Nucleus accumbens (tissue), 56 donors: ENCODE data around the gene DIO1.
A peak's percentile ranks its signal among the peaks of the same experiment; 100 is the strongest.
"Not testable (repeated sequence)": the region's sequence is repeated elsewhere in the genome, so short reads cannot be mapped to it uniquely, and the experiment has no call there.

Experiments used
- DNase-seq, 56 donors: peaks; one replicate each; lab custom pipeline; 2025; lab: John Stamatoyannopoulos, UW

The DIO1 gene

DNA sequence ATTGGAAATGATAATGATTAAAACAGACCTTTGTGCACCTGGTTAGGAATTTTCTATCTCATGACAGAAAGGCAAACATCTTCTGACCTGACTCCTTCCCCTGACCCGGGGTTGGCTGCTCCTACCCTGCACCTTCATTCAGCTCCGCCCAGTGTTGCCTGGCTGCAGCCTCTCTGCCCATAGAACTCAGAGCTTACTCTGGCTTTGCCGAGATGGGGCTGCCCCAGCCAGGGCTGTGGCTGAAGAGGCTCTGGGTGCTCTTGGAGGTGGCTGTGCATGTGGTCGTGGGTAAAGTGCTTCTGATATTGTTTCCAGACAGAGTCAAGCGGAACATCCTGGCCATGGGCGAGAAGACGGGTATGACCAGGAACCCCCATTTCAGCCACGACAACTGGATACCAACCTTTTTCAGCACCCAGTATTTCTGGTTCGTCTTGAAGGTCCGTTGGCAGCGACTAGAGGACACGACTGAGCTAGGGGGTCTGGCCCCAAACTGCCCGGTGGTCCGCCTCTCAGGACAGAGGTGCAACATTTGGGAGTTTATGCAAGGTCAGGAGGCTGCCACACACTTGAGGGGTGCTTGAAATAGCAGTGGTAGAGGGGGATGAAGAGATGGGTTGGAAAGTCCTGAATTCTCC lies at the start of gene DIO1:
DIO1 (plus strand) TSS at position 189 of the 638 bp plus-strand sequence; CDS start at position 213, 24 bp downstream.
- no peak for DNase-seq

DNA sequence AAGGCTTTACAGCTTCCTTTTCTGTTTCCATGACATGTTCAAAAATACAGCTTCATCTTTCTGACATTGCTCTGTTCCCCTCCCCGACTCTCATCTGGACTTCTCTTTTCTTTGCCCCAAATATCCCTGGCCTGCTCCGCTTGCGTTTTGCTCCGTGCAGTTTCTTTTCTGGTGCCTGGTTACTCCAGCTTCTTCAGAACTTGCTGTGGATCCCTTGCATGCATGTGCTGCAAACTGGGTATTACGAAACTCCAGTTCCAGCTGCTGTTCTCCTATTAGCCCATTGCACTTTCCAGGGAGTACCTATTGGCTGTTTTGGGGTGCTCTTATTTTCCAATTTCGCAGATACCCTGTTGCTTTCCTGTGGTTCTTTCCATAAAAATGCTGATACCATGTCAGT lies 46.0 kb upstream of the DIO1 start:
- DNase-seq = no peak

GRCh38 chr1:53850082-53850673 lies 43.8 kb upstream of the DIO1 start:
- no peak for DNase-seq

DNA sequence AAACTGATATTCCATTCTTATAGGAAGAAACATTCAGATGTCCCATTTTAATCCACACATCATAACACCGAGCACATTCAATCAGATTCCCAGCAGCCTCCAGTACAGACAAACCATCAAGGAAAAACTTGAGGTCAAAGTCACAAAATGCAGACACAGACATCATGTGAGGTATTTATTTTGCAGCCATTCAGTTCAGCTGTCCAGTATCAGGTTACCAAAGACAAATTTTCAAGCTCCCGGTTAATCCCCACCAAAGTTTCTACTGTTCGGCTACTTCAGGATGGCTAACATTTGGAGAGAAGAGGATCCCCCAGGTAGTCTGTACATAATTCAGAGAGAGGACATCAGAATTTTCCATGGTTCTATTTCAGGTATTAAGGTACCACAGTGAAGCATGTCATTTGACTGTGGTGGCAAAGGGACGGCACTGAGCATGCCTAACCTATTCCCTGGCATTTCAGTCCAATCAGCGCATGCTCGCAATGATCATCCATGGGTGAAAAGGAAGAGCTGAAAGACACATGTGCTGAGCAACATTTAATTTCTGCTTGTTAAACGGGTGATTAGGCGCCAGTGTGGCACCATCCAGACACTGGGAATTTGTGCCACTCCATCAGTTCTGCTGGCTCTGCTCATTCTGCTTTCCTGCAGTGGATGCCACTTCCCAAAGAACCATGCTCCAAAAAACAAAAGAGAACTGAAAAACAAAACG lies 42.3 kb upstream of the DIO1 start:
- no peak for DNase-seq

DNA sequence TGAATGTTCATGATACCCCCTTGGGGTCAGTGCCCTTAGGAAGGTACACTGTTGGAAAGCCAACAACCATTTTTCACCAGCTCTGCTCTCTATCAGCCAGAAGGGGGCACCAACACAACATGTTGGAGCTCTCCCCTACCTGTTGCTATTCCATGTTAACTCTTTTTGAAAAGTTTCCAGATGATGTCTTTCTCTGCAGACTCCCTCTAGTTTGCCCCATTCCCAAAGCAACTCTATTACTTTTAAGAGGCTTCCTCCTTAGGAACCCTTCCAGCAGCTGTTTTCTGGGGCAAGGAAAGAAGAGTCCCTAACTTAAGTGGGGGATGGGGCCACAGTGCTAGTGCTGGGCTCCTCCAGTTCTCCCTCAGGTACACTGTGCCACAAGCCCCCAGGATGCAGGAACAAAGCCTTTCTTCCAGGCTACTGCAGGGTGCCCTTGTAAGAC lies 33.0 kb upstream of the DIO1 start:
- DNase-seq = peak in 23 of 56 donors; percentile 0 to 40 (median 7)

DNA sequence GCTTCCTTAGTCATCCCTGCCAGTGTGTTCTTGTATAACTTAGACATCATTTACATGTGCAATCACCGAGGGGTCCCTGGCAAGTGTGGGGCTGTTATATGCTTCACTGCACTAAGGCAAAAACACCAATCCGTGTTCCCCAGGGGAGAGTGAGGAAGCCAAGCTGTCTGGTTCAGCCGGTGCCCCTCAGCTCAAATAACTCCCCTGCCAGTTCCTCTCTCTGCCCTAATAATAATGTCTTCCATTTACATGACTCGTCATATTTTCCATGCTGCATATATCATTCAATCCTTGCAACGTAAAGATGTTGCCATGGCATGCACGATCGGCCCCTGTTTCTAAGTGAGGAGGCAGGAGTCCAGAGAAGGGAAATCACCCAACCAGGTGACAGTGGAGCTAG lies 31.5 kb upstream of the DIO1 start:
- no peak for DNase-seq

DNA sequence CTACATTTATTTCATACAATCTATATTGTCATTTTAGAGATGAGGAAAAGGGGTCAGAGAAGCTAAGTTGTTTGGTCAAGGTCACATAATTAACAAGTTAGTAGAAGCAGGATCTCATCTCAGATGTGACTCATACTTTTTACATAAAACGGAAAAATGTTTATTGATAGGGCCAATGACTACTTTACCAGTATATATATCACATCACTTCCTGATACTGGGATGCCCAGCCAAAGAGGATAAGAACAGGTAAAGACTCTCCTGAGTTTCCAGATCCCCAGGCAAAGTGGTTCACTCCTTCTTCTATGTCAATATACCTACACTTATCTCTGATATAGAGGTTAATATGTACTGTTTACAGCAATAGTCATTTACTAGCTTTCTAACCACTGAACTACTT lies 25.4 kb upstream of the DIO1 start:
- no peak for DNase-seq

- peak in 8 of 56 donors; percentile 2 to 40 (median 8) for DNase-seq
Observed at GRCh38 chr1:53869454-53870117, 24.4 kb upstream of the DIO1 start.

GRCh38 chr1:53871221-53871620 lies 22.8 kb upstream of the DIO1 start:
- peak in 1 of 56 donors; percentile 8 for DNase-seq

- DNase-seq = no peak
Observed at GRCh38 chr1:53871773-53872484, 22.1 kb upstream of the DIO1 start.

DNA sequence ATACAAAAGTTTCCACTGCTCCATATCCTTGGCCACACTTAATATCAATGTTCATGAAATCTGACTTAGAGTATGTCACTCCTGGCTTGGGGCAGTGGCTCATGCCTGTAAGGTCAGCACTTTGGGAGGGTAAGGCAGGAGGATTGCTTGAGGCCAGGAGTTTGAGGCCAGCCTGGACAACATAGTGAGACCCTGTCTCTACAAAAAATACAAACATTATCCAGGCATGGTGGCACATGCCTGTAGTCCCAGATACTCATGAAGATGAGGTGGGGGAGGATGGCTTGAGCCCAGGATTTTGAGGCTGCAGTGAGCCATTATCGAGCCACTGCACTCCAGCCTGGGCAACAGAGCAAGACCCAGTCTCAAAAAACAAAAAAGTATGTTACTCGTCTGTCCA lies 18.8 kb upstream of the DIO1 start:
- not testable (repeated sequence) for DNase-seq

- DNase-seq = no peak
Observed at GRCh38 chr1:53878492-53879105, 15.4 kb upstream of the DIO1 start.

DNA sequence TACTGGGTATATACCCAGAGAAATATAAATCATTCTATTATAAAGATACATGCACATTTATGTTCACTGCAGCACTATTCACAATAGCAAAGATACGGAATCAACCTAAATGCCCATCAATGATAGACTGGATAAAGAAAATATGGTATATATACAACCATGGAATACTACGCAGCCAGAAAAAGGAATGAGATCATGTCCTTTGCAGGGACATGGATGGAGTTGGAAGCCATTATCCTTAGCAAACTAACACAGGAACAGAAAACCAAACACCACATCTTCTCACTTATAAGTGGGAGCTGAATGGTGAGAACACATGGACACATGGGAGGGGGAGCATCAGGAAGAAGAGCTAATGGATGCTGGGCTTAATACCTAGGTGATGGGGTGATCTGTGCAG lies 12.1 kb upstream of the DIO1 start:
- DNase-seq = not testable (repeated sequence)

GRCh38 chr1:53883600-53883999 lies 10.4 kb upstream of the DIO1 start:
- DNase-seq = not testable (repeated sequence)

GRCh38 chr1:53888681-53889080 lies 5.3 kb upstream of the DIO1 start:
- DNase-seq = no peak

DNA sequence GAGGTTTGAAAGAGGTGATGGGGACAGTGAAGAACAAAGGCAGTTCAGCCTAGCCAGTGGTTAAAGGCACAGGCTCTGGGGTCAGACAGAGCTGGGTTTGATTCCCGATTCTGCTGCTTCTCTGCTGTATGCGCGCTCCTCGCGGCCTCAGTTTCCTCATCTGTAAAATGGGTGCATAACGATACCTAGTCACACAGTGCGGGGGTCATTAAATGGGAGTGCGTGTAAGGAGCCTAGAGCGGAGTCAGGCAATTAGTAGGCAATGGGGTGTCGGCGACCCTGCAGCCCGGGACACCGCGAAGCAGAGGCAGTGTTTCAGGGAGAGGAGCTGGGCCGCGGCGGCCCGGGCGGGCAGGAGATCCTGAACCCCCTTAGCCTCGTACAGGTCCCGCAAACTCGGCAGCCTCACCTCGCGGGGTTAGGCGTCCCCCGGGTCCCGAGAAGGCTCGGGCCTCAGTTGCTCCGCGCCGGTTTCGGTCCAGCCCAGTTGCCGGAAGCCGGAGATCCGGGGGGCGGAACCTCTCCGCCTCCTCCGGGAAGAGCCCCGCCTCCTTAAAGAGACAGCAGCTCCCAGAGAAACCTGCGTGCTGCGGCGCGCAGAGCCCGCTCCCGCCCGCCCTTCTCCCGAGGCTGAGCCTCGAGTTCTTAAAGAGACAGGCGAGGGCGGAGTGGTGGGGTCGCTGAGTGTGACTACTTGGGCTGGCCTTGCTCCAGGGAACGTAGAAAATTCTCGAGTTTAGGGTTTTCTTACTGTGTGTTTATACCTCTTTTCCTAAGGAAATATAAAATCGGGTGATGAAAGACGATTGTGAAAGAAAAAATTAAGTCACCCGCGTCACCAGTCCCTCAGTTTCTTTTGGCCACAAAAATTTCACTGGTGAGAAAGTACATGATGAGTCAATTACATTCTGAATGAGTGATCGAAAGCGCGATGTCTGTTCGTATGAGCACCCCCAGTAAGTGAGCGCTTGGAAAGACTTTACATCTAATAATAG lies 4.4 kb upstream of the DIO1 start, which contains the start of gene YIPF1:
YIPF1 (minus strand) TSS at position 494 of the 995 bp plus-strand sequence. CDS start 860 bp downstream, outside the sequence.
- DNase-seq = peak; percentile 43 to 95 (median 86)

DNA sequence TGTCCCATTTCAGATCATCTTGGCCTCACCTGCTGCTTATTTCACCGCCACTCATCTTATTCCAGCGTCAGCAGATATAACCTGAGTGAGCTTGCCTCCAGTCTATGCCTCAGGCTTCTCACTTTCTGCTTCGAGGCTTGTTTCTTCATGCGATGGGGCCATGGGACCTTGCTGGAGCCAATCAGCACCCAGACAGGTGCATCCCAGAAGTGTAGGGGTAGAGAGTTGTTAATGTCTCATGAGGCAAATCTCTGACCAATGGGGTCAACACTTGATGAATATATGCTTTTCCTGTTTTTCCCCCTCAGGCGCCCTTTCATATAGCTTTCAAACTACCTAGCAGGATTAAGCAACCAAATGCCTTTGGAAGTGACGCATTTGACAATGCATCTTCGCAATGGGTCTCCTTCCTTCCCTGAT lies 3.5 kb upstream of the DIO1 start:
- DNase-seq = no peak

- no peak for DNase-seq
Observed at GRCh38 chr1:53891018-53891417, 3.0 kb upstream of the DIO1 start.

DNA sequence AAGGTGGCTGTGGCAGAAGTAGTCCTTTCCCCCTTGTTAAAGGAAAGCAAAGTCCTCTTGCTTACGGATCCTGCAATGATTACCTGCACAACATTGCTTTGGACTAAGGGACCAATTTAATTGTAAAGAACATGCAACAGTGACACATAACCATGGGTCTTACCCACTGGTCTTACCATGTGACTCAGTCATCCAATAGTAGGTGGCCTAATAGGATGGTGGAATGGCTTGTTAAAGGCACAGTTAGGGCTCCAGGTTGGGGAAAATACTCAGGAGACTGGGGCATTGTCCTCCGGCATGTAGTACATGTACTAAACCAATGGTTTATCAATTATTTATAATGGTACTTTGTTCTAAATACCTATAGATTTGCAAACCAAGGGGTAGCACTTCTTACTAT lies 2.3 kb upstream of the DIO1 start:
- DNase-seq = no peak
